Measurements from ENCODE around the gene BOLA3.

BOLA3 gene

DNA sequence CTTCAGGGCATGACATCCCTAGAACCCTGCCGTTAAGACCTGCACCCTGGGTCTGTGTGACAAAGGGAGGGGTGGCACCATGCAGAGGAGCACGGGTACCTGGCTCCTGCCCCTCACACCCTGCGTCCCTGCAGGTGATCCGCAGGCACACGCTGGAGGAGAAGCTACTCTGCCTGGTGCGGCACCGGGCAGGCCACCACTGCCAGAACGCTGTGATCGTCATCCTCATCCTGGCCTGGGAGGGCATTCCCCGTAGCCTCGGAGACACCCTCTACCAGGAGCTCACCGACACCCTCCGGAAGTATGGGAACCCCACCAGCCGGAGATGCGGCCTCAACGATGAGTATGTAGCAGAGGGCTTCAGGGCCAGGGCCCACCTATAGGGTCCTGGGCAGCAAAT lies 60.0 kb downstream of the BOLA3 start:
- Histone ChIP-seq H3K14ac (ENCODE audit: low read length) (no peak overlapping the region), H2BK12ac (ENCODE audit: low read length) (no peak overlapping the region), H3K9ac (ENCODE audit: low read depth, low read length, poor library complexity) (peak overlapping the region; percentile 71), H4K91ac (ENCODE audit: low read depth, low read length, poor library complexity) (no peak overlapping the region), H2BK15ac (ENCODE audit: low read length) (no peak overlapping the region), H3K27ac (replicated peaks; ENCODE audit: low read length) (no peak overlapping the region), H2BK5ac (ENCODE audit: low read length) (no peak overlapping the region), H4K8ac (ENCODE audit: low read depth, low read length) (no peak overlapping the region), H3K4me1 (ENCODE audit: control insufficient read depth in 2 of 2, insufficient read depth in 1 of 2, low read depth in 1 of 2, low read length in 2 of 2) (no peaks in the 10 kb centered on the region), H3K4me2 (ENCODE audit: insufficient read depth, low read length, poor library complexity, severe bottlenecking) (no peak overlapping the region), H2AK5ac (ENCODE audit: low read depth, low read length) (no peak overlapping the region), H2AFZ (ENCODE audit: low read length) (no peak overlapping the region), H3K4ac (ENCODE audit: low read length) (no peak overlapping the region), H3K79me1 (ENCODE audit: low read depth, low read length) (no peaks in the 10 kb centered on the region), H3K9me3 (replicated peaks in 1 of 2; ENCODE audit: control insufficient read depth in 2 of 2, insufficient read depth in 1 of 2, low read depth in 1 of 2, low read length in 2 of 2) (no peaks in the 10 kb centered on the region), H3K36me3 (replicated peaks in 1 of 2; ENCODE audit: control insufficient read depth in 2 of 2, insufficient read depth in 2 of 2, low read length in 2 of 2) (peaks cover 38 to 95% of the 10 kb centered on the region in 2 donors), H3K4me3 (ENCODE audit: low read length in 2 of 2) (no peak overlapping the region), H3K23ac (ENCODE audit: low read depth, low read length, poor library complexity) (no peak overlapping the region), H3K27me3 (ENCODE audit: control insufficient read depth in 3 of 3, insufficient read depth in 3 of 3, low read depth in 1 of 3, low read length in 3 of 3) (no peaks in the 10 kb centered on the region), H2BK120ac (ENCODE audit: low read depth, low read length) (no peak overlapping the region), H3K18ac (ENCODE audit: low read length) (no peak overlapping the region)
- DNase-seq (ENCODE audit: low spot score), result no peak
- no CpG with 5 or more reads among the region's 16 CpGs for WGBS, 2 donors (ENCODE audit: extremely low coverage in 2 of 2, insufficient read length in 2 of 2, insufficient replicate concordance in 1 of 2)

GRCh38 chr2:74086021-74086420 lies 61.7 kb downstream of the BOLA3 start:
- WGBS, 2 donors (ENCODE audit: extremely low coverage in 2 of 2, insufficient read length in 2 of 2, insufficient replicate concordance in 1 of 2), result no CpG with 5 or more reads among the region's 6 CpGs
- DNase-seq (ENCODE audit: low spot score), result no peak
- H3K9ac ChIP-seq (ENCODE audit: low read depth, low read length, poor library complexity), result no peak overlapping the region
- no peak overlapping the region for H3K18ac ChIP-seq (ENCODE audit: low read length)
- no peak overlapping the region for H3K14ac ChIP-seq (ENCODE audit: low read length)
- H3K27ac ChIP-seq (replicated peaks; ENCODE audit: low read length), result no peak overlapping the region
- H3K36me3 ChIP-seq (replicated peaks in 1 of 2; ENCODE audit: control insufficient read depth in 2 of 2, insufficient read depth in 2 of 2, low read length in 2 of 2), result peaks cover 36 to 95% of the 10 kb centered on the region in 2 donors
- H3K4me3 ChIP-seq (ENCODE audit: low read length in 2 of 2), result no peak overlapping the region
- no peak overlapping the region for H3K23ac ChIP-seq (ENCODE audit: low read depth, low read length, poor library complexity)
- no peaks in the 10 kb centered on the region for H3K9me3 ChIP-seq (replicated peaks in 1 of 2; ENCODE audit: control insufficient read depth in 2 of 2, insufficient read depth in 1 of 2, low read depth in 1 of 2, low read length in 2 of 2)
- H2BK5ac ChIP-seq (ENCODE audit: low read length), result no peak overlapping the region
- H2BK120ac ChIP-seq (ENCODE audit: low read depth, low read length), result no peak overlapping the region
- H3K4me1 ChIP-seq (ENCODE audit: control insufficient read depth in 2 of 2, insufficient read depth in 1 of 2, low read depth in 1 of 2, low read length in 2 of 2), result no peaks in the 10 kb centered on the region
- H4K8ac ChIP-seq (ENCODE audit: low read depth, low read length), result no peak overlapping the region
- no peak overlapping the region for H2BK15ac ChIP-seq (ENCODE audit: low read length)
- H2AK5ac ChIP-seq (ENCODE audit: low read depth, low read length), result no peak overlapping the region
- H4K91ac ChIP-seq (ENCODE audit: low read depth, low read length, poor library complexity), result no peak overlapping the region
- H3K4me2 ChIP-seq (ENCODE audit: insufficient read depth, low read length, poor library complexity, severe bottlenecking), result no peak overlapping the region
- H3K4ac ChIP-seq (ENCODE audit: low read length), result no peak overlapping the region
- H2BK12ac ChIP-seq (ENCODE audit: low read length), result no peak overlapping the region
- no peaks in the 10 kb centered on the region for H3K79me1 ChIP-seq (ENCODE audit: low read depth, low read length)
- no peak overlapping the region for H2AFZ ChIP-seq (ENCODE audit: low read length)
- no peaks in the 10 kb centered on the region for H3K27me3 ChIP-seq (ENCODE audit: control insufficient read depth in 3 of 3, insufficient read depth in 3 of 3, low read depth in 1 of 3, low read length in 3 of 3)

All from neuronal stem cell (in vitro differentiated cells).